ENCODE results near the gene MLYCD.

DNA sequence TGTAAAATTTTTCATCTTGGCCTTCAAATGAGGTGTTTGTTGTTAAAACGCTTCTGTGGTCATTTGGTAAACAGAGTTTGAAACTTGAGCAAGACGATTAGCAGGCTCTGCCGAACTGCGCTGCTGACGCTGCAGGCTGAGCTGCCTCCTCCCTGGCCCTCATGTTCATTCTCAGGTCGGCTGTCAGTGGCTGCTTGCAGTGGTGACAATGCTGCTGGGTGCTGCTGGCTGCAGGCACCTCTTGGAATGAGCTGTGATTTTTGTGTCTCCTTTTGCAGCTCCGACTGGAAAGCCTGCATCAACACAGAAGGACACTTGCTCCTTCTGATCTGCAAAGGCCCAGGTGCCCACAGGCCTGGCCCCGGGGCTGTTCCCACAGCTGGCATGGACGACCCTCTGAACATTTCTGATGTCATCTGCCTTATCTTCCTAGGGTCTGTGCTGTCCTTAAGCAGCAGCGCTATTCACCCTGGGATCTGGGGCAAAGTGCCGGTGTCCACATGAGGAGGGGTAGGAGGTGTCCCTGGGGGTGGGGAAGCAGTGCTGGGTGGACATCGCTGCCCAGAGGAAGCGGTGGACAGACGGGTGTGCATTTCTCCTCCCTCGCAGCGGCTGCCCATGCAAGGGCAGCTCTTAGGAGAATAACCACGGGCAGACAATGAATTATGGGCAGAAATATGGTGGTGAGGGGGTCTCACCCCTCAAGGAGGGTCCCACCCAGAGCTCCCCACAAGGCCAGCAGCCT, 31.1 kb downstream of the MLYCD start:
- TF ChIP-seq GFI1B (tag by site-specific recombination; IDR thresholded peaks at IDR 0.05) (no peak), CTCF (tag by site-specific recombination; IDR thresholded peaks at IDR 0.05) (no peak), YY1 (tag by site-specific recombination; IDR thresholded peaks at IDR 0.05) (no peak), PRDM10 (tag by site-specific recombination; IDR thresholded peaks at IDR 0.05) (no peak)

All from HEK293 (cell line).